HK-2 (cell line): ENCODE measurements around the gene CP.
"Not testable (repeated sequence)": the region's sequence is repeated elsewhere in the genome, so short reads cannot be mapped to it uniquely, and the experiment has no call there.

Experiments
- DNase-seq: peaks from one replicate; pipeline ENCODE4 v3.0.0-alpha.2; 2018; ENCODE audit not compliant: unreplicated experiment

The CP gene

DNA sequence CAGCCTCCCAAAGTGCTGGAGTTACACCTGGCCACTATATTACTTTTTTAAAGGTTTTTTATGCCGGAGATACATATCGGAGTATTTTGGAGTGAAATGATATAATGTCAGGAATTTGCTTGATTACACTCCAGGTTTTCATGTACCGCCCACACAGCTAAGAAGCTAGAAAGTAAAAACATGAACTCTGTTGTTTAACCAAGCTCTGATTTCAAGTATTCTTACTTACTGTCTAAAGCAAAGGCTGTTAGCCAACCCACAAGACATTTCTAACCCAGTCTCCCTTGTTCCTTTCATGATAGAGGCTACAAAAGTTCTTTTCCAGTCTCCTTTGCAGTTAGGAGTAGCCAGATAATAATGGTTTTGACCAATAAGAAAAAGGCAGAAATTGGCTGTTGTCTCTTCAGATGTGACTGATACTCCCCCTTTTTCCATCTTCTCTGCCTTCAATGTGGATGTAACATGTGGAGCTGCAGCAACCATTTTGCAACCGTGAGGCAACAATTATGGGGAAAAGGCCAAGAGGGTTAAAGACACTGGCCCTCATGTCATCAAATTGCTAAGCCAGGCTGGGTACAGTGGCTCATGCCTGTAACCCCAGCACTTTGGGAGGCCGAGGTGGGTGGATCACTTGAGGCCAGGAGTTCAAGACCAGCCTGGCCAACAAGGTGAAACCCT is 6.1 kb upstream of the CP start:
- no peak for DNase-seq

DNA sequence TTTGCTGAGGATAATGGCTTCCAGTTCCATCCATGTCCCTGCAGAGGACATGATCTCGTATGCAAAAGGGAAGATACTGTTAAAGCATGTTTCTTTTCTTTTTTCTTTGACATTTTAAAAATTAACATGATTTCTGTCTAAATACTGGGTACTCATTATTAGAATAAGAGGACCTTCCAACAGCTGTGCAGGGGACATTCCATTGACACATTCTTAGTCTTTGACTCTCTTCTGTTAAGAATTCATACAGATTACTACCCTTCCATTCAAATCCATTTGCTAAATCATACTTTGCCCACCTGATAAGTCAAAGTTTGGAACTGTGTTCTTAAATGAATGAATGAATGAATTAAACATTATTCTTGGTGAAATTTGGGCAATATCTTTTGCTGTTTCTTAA is 5.1 kb upstream of the CP start:
- no peak for DNase-seq

DNA sequence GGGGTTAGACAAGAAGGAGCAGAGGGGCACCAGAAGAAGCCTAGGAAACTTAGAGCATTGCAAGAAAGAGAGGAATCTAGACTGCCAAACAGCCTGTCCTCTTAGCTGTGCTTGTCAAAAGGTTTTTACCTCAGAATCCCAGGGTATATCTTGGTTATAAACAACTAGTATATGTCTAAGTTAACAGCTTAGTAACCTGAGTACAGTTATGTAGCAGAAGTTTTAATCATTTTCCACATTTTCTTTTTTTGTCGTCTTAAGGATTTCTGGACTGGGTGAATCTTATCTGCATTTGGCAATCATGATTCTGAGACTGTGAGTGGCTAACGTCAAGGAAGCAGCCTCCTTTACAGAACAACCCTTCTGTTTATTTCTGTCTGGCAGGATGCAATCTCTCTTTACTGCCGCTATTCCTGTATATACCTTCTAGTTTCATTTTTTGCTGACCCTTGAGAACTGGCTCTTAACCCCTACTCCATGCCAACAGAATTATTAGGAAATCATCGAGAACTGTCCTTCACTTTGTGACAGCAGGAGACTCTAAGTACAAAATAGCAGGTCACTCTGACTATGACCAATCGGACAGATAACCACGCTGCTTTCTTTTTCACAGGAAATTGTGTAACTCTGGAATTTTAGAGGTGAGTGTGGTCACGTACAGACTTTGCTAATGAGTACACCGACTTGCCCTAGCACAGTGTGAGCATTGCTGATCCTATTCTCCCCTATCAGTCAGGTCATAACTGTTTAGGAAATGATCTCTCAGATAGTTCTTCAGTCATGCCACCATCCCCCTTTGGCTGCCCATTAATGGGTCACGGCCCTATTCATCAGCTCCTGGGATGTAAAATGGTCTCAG is 3.3 kb upstream of the CP start:
- peak; percentile 79 for DNase-seq

DNA sequence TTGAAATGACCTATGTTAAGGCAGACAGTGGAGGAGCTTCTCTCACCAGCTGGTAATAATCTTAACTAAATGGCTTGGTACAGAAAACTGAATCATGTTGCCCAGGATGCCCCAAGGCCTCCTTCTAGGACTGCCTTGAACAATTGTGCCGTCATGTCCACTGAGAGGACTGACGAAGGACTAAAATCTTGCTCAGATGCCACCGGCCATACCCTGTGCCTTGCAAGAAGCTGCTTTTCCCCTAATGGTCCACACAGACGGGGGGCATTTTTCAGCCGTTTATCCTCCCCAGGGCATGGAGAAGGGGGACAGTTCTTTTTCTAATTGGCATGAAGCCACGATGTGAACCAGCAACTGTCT is 1.8 kb upstream of the CP start:
- no peak for DNase-seq

DNA sequence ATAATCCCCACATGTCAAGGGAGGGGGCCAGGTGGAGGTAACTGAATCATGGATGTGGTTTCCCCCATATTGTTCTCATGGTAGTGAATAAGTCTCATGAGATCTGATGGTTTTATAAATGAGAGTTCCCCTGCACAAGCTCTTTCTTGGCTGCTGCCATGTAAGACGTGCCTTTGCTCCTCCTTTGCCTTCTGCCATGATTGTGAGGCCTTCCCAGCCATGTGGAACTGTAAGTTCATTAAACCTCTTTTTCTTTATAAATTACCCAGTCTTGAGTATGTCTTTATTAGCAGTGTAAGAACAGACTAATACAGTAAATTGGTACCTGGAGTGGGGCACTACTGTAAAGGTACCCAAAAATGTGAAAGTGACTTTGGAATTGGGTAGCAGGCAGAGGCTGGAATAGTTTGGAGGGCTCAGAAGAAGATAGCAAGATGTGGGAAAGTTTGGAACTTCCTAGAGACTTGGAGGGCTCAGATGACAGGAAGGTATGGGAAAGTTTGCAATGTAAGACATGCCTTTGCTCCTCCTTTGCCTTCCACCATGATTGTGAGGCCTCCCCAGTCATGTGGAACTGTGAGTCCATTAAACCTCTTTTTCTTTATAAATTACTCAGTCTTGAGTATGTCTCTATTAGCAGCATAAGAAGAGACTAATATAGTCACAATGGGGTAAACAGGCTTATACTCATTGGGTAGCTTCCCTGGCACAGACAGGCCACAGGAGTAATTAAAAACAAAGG is 2.1 kb downstream of the CP start:
- DNase-seq, result not testable (repeated sequence)

DNA sequence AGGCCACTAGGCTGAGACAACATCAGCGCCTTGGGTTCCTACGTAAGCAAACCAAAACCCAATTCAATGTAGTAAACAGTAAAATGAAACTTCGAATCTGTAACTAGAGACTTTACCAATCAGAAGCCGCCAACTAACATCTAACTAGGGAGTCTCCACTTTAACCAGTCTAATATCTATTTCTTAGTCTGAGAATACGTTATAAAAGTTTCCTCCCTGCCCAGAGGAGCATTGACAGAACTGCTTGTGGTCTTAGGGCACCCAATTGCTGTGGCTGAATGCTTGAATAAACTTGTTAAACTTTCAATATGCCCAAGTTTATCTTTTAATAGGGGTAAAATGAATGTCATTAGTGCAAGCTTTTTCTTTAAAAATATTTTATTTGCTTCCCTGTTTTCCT is 4.3 kb downstream of the CP start:
- DNase-seq, result no peak

DNA sequence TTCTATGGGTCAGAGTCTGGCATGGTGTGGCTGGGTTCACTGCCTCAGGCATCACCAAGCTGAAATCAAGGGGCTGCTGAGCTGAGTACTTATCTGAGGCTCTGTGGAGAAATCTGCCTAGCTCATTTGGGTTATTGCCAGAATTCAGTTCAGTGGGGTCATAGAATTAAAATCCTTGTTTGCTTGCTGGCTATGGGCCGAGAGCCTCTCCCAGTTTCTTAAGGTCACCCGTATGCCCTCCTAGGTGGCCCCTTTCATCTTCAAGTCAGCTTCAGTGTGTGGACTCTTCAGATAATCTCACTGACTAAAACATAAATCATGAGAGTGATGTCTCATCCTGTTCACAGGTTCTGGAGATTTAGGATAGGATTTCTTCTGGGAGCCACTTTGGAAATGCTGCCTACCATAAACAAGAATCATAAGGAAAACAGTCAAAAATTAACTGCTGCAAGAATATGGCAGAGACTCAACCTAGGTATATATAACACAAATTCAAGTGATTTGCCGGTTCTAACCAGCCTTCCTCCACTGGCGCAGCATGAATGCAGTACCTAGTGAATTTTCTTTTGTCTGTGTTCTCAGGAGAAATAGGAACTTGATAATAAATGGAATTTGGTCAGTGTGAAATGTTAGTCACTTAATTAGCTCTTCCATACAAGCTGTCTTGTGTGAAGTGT is 5.3 kb downstream of the CP start:
- DNase-seq, result no peak

DNA sequence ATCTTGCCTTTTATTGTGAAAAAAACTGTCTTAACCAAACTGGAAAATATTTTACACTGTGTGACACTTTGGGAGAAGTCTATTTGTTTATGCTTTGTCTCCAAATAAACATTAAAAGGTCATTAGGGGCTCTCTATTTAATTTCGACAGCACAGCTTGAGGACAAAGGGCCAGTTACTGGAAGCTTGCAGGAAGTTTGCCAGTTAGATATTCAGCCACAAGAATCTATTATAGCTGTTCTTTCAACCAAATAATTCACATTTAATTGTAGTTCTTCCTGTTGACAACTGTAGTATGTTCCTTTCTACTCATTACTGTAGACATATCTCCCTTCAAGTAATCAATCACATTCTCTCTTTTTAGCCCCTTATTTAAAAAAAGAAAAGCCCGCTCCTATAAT is 6.1 kb downstream of the CP start:
- no peak for DNase-seq

DNA sequence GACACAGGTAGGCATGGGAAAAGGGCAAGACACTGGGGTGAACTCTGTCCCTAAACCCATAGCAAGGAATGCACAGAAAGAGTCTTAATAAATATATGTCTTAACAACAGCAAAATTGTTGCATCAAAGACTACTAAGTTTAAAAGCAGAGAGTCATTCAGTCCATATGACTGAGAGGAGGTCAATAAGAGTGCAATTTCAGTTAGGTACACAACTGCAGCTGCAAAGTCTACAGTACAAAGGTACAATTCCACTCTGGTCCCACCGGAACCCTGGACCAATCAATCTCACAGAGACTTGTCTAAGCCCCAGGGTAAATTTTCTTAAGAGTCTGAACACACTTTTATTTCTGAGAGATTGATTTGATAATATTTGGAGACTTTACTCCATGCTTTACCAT is 6.9 kb downstream of the CP start:
- no peak for DNase-seq

DNA sequence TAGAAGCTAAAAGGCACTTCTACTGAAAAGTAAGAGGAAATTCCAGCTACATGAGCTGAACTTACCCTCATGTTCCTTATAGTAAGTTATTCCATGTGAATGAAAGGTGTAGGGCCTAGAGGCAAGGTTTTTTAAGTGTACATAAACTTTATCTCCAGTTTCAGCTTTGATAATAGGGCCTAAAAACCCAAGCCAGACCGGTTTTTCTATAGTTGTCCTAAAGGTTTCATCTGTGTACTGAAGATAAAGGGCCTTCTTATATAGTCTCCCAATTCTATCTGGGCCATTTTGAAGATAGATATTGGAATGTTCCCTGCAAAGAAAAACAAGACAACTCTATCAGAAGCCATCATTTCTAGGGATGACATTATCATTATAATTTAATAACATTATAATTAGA is 9.2 kb downstream of the CP start:
- no peak for DNase-seq

DNA sequence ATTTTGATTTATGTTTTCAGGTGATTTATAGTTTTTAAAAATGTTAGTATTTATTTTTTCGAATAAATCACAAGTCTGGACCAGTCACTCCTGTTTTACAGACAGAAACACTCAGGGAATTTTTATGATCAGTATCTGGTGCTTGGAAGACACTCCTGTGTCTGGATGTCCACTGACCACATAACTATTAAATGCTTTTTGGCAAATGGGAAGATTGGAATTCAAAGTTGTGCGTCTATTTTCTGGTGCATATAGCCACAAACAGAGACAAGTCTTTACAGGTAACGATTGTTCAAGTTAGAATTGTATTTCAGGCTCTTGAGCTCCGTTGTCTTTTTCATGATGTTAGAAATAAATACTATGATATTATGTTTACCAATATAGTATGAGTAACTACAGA is 12.2 kb downstream of the CP start:
- no peak for DNase-seq

DNA sequence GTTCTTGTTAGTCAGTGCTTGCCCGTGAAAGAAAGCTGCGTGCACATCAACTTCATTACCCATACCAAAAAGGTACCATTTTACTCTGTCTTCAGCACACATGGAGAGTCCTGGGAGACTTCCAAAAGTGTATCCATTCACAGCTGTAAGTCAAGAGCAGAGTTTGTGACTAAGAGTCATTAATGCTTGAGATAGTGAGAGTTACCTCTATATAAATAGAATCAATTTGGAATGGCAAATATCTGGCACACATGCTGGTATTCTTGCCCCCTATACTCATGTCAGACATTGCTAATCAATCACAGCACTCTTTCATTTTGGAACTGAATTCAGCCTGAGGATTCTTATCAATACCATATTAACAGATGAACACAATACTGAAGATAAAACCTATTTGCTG is 14.2 kb downstream of the CP start:
- DNase-seq, result no peak

DNA sequence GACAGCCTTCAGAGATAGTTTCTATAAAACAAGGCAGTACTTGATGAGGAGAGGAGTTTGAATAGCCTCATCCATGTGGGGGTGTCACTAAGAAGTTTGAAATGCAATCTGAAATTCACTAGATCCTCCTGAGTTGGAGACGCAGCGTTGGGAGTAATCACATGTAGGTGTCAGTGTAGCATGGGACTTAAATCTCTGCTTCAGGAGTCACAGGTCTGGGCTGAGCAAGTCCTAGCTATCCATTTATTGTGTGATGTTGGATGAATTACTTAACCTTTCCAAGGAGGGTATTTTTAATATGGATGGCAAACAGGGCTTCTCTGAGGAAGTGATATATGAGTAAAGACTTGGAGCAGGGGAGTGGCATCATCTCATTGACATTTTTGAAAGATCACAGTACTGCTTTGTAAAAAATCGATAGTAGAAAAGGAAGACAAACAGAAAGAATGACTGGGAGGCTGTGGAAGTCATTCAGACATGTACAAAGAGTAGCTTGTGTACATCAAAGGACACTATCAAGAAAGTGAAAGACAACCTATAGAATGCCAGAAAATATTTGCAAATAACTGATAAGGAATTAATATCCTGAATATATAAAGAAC is 17.1 kb downstream of the CP start:
- no peak for DNase-seq

DNA sequence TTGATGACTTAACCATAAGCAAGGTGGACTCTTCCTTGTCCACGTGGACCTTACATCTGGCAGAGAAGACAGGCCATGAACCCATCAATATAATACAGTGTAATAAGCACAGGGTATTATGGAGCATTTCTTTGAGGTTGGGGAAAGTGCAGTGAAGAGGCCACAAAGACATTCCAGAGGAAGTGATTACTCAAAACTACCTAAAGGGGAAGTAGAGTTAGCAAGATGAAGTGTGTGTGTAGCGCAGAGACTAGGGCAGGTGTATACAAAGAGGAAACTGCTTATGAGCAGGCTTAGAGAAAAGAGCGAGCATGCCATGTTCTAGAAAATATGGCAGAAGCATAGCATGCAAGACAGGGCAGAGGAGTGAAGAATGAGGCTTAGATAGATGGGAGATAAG is 17.9 kb downstream of the CP start:
- no peak for DNase-seq

DNA sequence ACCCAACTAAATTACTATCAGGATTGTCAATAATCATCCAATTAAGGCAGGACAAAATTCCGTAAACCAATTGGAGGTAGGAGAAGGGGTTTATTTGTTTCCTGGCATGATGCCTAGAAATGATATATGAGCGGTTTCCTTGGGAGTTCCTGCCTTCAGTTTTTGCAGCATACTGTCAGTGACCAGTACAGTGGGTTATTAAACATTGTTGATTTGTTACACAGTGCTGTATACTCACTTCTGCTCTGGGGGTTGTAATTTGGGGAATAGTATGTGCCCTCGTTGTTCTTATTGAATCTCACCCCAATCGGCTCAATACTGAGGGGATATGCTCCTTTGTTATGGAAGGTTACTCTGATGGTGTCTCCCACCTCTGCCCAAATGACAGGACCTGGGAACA is 22.2 kb downstream of the CP start:
- DNase-seq, result no peak

DNA sequence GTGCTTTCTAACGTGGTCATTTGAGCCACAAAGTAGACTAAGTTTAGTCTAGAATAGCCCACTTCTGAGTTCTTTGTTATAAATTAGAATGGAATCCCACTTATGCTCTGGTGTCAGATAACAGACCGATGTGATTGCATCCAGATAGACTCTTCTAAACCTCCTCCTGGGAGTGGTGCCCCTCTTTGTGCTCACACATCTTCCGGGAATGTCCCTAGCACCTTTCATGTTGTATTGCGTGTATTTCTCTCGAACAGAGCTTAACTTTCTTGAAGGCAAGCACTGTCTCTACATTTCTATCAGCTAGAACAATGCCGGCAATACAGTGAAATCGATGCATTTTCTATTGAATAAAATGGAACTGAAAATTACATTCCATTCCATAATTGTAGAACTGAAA is 23.0 kb downstream of the CP start:
- no peak for DNase-seq

DNA sequence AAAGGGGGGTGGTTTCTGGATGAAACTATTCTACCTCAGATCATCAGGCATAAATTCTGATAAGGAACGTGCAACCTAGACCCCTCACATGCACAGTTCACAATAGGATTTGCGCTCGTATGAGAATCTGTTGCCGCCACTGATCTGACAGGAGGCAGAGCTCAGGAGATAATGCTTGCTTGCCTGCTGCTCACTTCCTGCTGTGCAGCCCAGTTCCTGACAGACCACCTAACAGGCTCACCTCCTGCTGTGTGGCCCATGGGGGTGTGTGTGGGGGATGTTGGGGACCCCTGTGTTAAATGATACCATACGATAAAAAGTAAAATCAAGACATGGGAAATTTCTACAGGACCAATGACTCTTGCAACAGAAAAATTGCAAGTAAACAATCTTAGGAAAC is 24.0 kb downstream of the CP start:
- DNase-seq, result no peak

DNA sequence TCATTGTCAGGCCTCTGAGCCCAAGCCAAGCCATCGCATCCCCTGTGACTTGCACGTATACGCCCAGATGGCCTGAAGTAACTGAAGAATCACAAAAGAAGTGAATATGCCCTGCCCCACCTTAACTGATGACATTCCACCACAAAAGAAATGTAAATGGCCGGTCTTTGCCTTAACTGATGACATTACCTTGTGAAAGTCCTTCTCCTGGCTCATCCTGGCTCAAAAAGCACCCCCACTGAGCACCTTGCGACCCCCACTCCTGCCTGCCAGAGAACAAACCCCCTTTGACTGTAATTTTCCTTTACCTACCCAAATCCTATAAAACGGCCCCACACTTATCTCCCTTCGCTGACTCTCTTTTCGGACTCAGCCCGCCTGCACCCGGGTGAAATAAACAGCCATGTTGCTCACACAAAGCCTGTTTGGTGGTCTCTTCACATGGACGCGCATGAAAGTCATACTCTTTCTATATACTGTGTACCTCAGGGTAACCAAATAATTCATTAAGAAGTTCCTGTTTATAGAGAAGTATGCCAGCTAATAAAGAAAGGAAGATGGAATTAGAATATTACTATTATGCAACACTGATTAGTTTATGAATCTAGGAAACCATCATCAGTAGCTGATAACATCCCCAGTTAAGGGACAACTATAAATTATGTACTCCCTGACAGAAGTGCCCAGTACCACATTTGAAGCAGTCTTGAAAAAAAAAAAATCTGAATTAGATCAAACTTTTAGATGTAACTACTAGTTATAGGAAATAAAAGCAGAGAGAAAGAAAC is 24.6 kb downstream of the CP start:
- not testable (repeated sequence) for DNase-seq

DNA sequence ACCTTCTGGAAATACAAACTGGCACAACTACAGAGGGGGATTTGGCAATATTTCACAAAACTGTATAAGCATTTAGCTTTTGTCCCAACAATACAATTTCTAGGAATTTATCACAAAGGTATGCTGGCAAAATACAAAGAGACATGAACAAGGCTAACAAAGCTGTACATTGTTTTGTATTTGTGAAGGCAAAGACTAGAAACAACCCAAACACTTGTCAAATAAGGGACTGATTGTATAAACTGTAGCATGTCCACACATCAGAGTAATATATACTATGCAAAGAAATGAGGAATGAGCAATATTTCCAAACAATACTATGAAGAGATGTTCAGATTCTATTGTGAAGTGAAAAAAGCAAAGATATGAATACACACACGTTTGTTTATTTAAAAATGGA is 26.4 kb downstream of the CP start:
- no peak for DNase-seq

DNA sequence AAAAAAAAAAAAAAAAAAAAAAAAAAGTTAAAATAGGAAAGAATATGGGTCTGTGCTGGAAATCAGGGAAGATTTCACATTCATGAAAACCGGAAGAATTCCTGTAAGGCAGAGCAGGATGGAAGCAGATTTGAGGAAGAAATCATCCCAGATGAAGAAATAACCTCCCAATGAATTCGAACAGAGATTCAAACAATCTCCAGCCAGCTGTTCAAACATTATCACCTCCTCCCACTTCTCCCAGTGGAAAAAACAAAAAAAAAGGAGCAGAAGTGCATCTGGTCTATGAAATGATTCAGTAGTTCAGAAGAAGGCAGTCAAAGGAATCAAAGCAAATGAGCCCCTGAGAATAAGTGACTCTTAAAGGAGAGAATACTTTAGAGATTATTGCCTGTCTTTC is 33.1 kb downstream of the CP start:
- no peak for DNase-seq

DNA sequence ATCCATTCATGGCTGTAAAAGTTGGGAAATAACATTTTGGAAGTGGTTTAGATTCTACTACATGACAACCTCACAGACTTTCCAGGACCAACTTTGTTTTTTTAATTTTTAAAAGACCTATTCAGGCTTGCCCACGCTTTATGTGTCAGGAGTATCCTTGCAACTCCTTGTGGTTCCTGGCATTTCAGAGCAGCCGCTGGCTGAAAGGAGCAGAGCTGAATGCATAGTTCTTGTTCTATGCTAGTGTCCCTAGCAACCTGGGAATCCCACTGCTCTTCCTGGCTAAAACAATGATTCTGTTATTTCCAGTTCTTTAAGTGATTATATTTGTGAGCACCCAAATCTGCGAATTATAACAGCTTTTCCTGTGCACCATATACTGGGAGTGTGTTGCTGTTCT is 34.9 kb downstream of the CP start:
- no peak for DNase-seq
